ENCODE results near the gene ZNF521. TPM values are rescaled to one million over a fixed set of nuclear protein-coding genes. Genes with fewer than 3 reads are reported as not detected.

ZNF521 gene
- total RNA-seq, 1 experiment from 2014 or later, result not detected

DNA sequence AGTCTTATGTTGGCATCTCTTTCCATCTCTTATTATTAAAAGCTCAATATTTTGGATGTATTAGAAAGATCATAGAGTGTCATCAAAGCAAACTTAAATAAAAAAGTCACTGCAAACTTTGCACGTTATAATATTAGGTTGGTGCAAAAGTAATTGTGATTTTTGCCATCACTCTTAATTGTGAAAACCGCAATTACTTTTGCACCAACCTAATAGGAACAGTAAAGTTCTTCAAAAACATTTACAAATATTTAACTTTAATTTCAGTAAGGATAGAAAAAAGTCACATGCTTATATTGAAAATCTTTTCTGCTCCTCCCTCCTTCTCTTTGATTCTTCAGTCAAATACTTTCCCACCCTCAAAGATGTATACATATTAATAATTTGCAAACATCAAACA, 51.5 kb downstream of the ZNF521 start:
- no peaks in the 10 kb centered on the region for H3K27me3 Mint-ChIP-seq (ENCODE audit: insufficient read depth, unreplicated experiment)
- H3K4me3 Mint-ChIP-seq (ENCODE audit: unreplicated experiment), result no peak overlapping the region
- intact Hi-C loops (cut with micrococcal nuclease), result no loop called here
- POLR2A ChIA-PET, result no interaction called here
- TF ChIP-seq, protein P1, sequence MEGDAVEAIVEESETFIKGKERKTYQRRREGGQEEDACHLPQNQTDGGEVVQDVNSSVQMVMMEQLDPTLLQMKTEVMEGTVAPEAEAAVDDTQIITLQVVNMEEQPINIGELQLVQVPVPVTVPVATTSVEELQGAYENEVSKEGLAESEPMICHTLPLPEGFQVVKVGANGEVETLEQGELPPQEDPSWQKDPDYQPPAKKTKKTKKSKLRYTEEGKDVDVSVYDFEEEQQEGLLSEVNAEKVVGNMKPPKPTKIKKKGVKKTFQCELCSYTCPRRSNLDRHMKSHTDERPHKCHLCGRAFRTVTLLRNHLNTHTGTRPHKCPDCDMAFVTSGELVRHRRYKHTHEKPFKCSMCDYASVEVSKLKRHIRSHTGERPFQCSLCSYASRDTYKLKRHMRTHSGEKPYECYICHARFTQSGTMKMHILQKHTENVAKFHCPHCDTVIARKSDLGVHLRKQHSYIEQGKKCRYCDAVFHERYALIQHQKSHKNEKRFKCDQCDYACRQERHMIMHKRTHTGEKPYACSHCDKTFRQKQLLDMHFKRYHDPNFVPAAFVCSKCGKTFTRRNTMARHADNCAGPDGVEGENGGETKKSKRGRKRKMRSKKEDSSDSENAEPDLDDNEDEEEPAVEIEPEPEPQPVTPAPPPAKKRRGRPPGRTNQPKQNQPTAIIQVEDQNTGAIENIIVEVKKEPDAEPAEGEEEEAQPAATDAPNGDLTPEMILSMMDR (IDR thresholded peaks at IDR 0.05; ENCODE audit: unreplicated experiment), result no peak
- DNase-seq (ENCODE audit: unreplicated experiment), result no peak
- CTCF ChIA-PET, result interaction anchor here (0.6 kb wide), 1 partner anchor 11 kb away, joined by 3 read pairs; no protein-coding TSS in a partner anchor
- no peaks in the 10 kb centered on the region for H3K9me3 Mint-ChIP-seq (ENCODE audit: unreplicated experiment)
- BruUV-seq (replicated peaks), result no TSS peak
- no peaks in the 10 kb centered on the region for H3K36me3 Mint-ChIP-seq (ENCODE audit: insufficient read depth, unreplicated experiment)
- H3K4me1 Mint-ChIP-seq (ENCODE audit: insufficient read depth, unreplicated experiment), result no peaks in the 10 kb centered on the region
- no peak overlapping the region for H3K27ac Mint-ChIP-seq (ENCODE audit: low read depth, unreplicated experiment)

DNA sequence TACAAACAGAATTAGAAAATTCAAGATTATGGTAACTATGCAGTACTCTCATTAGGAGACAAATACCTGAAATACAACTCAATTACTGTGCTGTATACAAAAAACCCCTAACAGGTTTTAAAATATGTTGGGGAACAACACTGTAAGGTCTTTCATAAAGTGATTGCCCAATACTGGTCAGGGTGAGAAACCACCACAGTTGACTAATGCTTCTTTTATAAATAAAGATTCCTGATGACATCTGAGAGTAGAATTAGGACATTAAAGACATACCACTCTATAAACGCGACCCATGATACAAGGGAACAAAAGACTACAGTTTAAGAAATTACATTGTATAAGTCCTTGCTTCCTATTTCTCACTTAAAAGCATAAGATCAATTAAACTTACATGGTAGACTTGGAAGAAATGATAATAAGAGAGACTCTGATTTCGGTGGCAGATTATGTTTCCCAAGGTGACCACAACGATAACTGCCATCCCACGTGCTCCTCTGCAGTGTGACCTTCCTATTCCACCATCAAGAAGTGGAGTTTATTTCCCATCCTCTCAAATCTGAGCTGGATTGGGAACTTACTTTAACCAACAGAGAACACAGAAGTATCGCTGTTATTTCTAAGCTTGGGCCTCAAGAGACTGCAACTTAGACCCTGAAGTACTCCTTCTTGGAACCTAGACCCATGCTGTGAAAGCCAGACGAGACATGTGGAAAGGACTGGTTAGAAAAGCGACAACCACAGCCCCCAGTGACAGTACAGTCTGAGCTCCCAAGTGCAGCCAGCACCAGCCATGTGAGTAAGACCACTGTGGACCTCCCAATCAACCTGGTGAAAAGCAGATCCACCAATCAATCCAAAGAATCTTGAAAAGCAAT, 52.3 kb downstream of the ZNF521 start:
- H3K9me3 Mint-ChIP-seq (ENCODE audit: unreplicated experiment), result no peaks in the 10 kb centered on the region
- POLR2A ChIA-PET, result no interaction called here
- H3K4me1 Mint-ChIP-seq (ENCODE audit: insufficient read depth, unreplicated experiment), result no peaks in the 10 kb centered on the region
- H3K36me3 Mint-ChIP-seq (ENCODE audit: insufficient read depth, unreplicated experiment), result no peaks in the 10 kb centered on the region
- peak; percentile 22 for DNase-seq (ENCODE audit: unreplicated experiment)
- H3K4me3 Mint-ChIP-seq (ENCODE audit: unreplicated experiment), result no peak overlapping the region
- intact Hi-C loops (cut with micrococcal nuclease), result no loop called here
- BruUV-seq (replicated peaks), result no TSS peak
- TF ChIP-seq, protein P1 (IDR thresholded peaks at IDR 0.05; ENCODE audit: unreplicated experiment), result no peak
- CTCF ChIA-PET, result no interaction called here
- no peaks in the 10 kb centered on the region for H3K27me3 Mint-ChIP-seq (ENCODE audit: insufficient read depth, unreplicated experiment)
- H3K27ac Mint-ChIP-seq (ENCODE audit: low read depth, unreplicated experiment), result no peak overlapping the region

DNA sequence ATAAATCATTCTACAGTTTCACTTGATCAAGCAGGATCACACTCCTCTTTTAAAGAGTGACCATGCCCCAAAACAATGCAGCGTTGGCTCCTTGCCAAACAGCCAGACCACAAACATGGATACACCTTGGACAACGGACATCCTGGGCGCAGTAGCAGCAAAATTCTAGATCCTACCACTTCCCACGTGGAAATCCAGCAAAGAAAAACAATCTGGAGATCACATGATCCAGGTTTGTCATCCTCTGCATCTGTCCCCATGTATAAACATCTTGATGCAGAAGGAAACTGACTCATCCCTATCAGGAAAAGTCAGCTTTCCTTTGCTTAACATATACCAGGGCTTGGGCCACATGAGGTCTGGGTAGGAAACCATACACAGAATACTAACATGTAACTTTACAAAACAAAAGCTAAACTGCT, 53.1 kb downstream of the ZNF521 start:
- peak; percentile 45 for DNase-seq (ENCODE audit: unreplicated experiment)
- Mint-ChIP-seq H3K4me1 (ENCODE audit: insufficient read depth, unreplicated experiment) (no peaks in the 10 kb centered on the region), H3K27ac (ENCODE audit: low read depth, unreplicated experiment) (no peak overlapping the region), H3K9me3 (ENCODE audit: unreplicated experiment) (no peaks in the 10 kb centered on the region), H3K36me3 (ENCODE audit: insufficient read depth, unreplicated experiment) (no peaks in the 10 kb centered on the region), H3K27me3 (ENCODE audit: insufficient read depth, unreplicated experiment) (no peaks in the 10 kb centered on the region), H3K4me3 (ENCODE audit: unreplicated experiment) (no peak overlapping the region)
- POLR2A ChIA-PET, result no interaction called here
- no TSS peak for BruUV-seq (replicated peaks)
- TF ChIP-seq, protein P1 (IDR thresholded peaks at IDR 0.05; ENCODE audit: unreplicated experiment), result no peak
- intact Hi-C loops (cut with micrococcal nuclease), result no loop called here
- CTCF ChIA-PET, result no interaction called here

DNA sequence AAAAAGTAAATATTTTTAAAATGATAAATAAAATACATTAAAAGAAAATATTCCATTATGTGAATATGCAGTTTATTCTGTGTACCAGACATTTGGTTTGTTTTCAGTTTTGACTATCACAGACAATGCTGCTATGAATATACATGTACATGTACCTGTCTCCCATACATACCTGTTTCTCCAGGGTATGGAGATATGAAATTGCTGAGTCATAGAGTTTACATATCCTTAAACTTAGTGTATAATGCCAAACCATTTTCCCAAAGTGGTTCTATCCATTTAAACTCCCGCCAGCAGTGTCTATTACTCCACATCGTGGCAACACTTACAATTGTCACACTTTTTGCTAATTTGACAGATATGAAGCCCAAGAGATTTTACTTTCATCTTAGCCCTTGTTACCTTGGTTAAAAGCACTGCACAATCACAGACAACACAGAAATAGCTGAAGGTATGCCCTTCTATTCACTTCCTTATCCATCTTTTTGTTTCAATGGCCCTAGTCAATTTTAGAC, 56.3 kb downstream of the ZNF521 start:
- H3K27ac Mint-ChIP-seq (ENCODE audit: low read depth, unreplicated experiment), result no peak overlapping the region
- ChIA-PET POLR2A (no interaction called here), CTCF (no interaction called here)
- no peaks in the 10 kb centered on the region for H3K9me3 Mint-ChIP-seq (ENCODE audit: unreplicated experiment)
- DNase-seq (ENCODE audit: unreplicated experiment), result no peak
- no peaks in the 10 kb centered on the region for H3K36me3 Mint-ChIP-seq (ENCODE audit: insufficient read depth, unreplicated experiment)
- no peaks in the 10 kb centered on the region for H3K27me3 Mint-ChIP-seq (ENCODE audit: insufficient read depth, unreplicated experiment)
- no peaks in the 10 kb centered on the region for H3K4me1 Mint-ChIP-seq (ENCODE audit: insufficient read depth, unreplicated experiment)
- no TSS peak for BruUV-seq (replicated peaks)
- no peak overlapping the region for H3K4me3 Mint-ChIP-seq (ENCODE audit: unreplicated experiment)
- intact Hi-C loops (cut with micrococcal nuclease), result no loop called here
- TF ChIP-seq, protein P1 (IDR thresholded peaks at IDR 0.05; ENCODE audit: unreplicated experiment), result no peak

Measured in MCF 10A (cell line).